NT2/D1 (cell line): ENCODE measurements around the gene ZFP36L1.
A peak's percentile ranks its signal among the peaks of the same experiment; 100 is the strongest.

Experiments used
- DNase-seq: peaks from one replicate; pipeline ENCODE4 v3.0.0-alpha.2; 2011; ENCODE audit warnings: low read depth, low spot score
- H3K27me3 ChIP-seq: 2 replicates; pipeline ENCODE4 v1.6.0; 2011; ENCODE audit warnings: mild to moderate bottlenecking; ENCODE audit not compliant: insufficient read length, insufficient read depth
- H3K36me3 ChIP-seq: 2 replicates; pipeline ENCODE4 v1.6.1; 2011; ENCODE audit warnings: mild to moderate bottlenecking, low read length, mixed read lengths; ENCODE audit not compliant: insufficient read depth, insufficient read length
- H3K4me1 ChIP-seq: 2 replicates; pipeline ENCODE4 v1.5.1; 2011; ENCODE audit not compliant: insufficient read depth, insufficient read length
- H3K4me3 ChIP-seq: 2 replicates; pipeline ENCODE4 v1.5.1; 2011; ENCODE audit warnings: low read depth; ENCODE audit not compliant: insufficient read length
- H3K9ac ChIP-seq: 2 replicates; pipeline ENCODE4 v1.6.0; 2011; ENCODE audit warnings: low read depth; ENCODE audit not compliant: insufficient read length
- H3K9me3 ChIP-seq: 2 replicates; pipeline ENCODE4 v1.5.1; 2011; ENCODE audit warnings: mild to moderate bottlenecking, low read length; ENCODE audit not compliant: insufficient read depth
- SUZ12 ChIP-seq: IDR thresholded peaks from 2 replicates; pipeline ENCODE4 v1.6.1; 2011; ENCODE audit not compliant: insufficient read length, insufficient read depth; ENCODE audit errors: extremely low read depth
- YY1 ChIP-seq: IDR thresholded peaks from 2 replicates; pipeline ENCODE4 v1.6.1; 2011; ENCODE audit not compliant: insufficient read length, insufficient read depth
- ZNF274 ChIP-seq: IDR thresholded peaks from 2 replicates; pipeline ENCODE4 v1.6.1; 2011; ENCODE audit warnings: mild to moderate bottlenecking, low read depth, low read length

Gene ZFP36L1, protein sequence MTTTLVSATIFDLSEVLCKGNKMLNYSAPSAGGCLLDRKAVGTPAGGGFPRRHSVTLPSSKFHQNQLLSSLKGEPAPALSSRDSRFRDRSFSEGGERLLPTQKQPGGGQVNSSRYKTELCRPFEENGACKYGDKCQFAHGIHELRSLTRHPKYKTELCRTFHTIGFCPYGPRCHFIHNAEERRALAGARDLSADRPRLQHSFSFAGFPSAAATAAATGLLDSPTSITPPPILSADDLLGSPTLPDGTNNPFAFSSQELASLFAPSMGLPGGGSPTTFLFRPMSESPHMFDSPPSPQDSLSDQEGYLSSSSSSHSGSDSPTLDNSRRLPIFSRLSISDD

DNA sequence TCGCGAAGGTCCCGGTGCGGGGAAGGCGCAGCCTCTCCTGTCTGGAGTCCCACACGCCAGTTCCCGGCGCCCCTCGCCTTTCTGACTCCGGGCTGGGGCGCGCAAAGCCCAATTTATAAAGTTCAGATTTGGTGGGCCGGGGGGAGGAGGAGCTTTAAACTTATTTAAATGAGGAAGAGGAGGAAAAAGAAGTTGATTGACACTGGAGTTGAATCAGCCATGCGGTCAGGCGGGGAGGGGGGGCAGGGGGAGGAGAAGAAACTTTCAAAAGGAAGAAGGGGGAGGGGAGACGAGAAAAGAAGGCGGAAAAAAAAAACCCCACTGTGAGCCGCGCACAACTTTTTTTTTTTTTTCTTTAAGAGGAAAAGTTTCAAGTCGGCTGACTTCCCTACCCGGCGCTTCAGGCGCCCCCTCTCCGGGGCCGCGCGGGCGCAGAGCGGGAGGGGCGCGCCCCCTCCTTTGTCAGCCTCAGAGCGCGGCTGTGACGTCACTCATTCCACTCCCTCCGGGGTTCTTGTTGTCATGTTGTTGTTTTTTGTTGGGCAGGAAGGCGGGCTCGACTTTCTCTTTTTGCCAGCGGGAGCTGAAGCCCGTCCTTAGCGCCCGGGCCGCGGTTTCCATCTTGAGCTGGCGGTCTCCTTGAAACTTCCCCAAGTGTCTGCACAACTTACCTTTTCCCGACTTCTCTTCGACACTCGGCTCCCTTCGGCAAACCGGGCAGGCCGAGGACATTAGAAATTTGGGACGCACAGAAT is at the start of gene ZFP36L1:
ZFP36L1 (minus strand) TSS at position 89 of the 755 bp plus-strand sequence. CDS start 129 bp downstream, outside the sequence.
- DNase-seq = peak; percentile 85

DNA sequence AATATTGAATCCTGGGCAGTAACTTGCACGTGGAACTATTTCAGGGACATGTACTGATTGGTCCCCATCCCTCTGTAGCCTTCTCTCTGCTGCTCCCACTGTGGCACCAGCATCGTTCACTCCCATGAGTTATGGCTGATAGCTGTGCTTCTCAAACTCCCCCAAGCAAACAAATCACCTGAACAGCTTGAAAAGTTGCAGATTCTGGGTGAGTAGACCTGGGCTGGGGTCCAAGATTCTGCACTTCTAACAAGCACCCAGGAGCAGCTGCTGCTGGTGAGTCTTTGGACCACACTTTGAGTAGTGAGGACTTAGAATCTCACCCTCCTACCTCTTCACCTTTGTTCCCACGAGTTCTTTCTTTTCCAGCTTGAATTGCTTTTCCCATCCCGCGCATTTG is 49.4 kb upstream of the ZFP36L1 start:
- Histone ChIP-seq H3K27me3 (peaks cover 8% of the 10 kb centered on the region), H3K4me3 (no peak overlapping the region), H3K4me1 (no peaks in the 10 kb centered on the region), H3K36me3 (no peaks in the 10 kb centered on the region), H3K9ac (no peak overlapping the region), H3K9me3 (no peaks in the 10 kb centered on the region)
- TF ChIP-seq SUZ12 = no peak
- no peak for TF ChIP-seq ZNF274
- TF ChIP-seq YY1 = no peak
- no peak for DNase-seq

More for the DNA sequence above, at the start of gene ZFP36L1:
- Histone ChIP-seq H3K4me1 (peaks cover 6% of the 10 kb centered on the region), H3K27me3 (no peaks in the 10 kb centered on the region), H3K9ac (peak within 1 kb of the TSS; percentile 94), H3K4me3 (peak within 1 kb of the TSS; percentile 95), H3K36me3 (peaks cover 37% of the 10 kb centered on the region), H3K9me3 (no peaks in the 10 kb centered on the region)
- TF ChIP-seq SUZ12 = no peak
- no peak for TF ChIP-seq ZNF274
- no peak for TF ChIP-seq YY1

DNA sequence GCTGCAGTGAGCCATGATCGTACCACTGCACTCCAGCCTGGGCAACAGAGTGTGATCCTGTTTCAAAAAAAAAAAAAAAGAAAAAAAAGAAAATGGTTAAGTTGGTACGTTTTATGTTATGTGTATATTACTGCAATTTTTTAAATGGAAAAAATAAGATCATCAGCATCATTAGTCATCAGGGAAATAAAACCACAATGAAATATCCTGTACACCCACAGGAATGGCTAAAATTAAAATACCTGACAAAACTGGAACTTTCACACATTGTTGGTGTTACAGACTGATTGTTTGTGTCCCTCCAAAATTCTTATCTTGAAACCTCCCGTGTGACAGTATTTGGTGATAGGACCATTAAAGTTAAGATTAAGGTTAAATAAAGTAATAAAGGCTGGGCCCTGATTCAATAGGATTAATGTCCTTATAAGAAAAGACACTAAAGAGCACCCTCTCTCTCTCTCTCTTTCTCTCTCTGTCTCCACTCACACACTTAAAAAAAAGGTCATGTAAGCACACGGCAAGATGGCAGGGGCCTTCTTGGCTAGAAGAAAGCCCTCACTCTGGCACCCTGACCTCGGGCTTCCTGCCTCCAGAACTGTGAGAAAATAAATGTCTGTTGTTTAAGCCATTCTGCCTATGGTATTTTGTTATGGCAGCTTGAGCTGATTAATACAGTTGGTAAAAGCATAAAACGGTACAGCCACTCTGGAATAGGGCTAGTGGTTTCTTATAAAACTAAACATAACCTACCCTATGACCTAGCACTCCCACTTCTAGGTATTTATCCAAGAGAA is 48.3 kb upstream of the ZFP36L1 start:
- peaks cover 2% of the 10 kb centered on the region; the same call in 1 of the 2 replicates for H3K9me3 ChIP-seq
- H3K4me1 ChIP-seq = no peaks in the 10 kb centered on the region
- no peaks in the 10 kb centered on the region for H3K36me3 ChIP-seq
- no peak overlapping the region for H3K4me3 ChIP-seq
- DNase-seq = no peak
- TF ChIP-seq SUZ12 (no peak), YY1 (no peak), ZNF274 (no peak)
- peaks cover 8% of the 10 kb centered on the region for H3K27me3 ChIP-seq
- no peak overlapping the region for H3K9ac ChIP-seq

DNA sequence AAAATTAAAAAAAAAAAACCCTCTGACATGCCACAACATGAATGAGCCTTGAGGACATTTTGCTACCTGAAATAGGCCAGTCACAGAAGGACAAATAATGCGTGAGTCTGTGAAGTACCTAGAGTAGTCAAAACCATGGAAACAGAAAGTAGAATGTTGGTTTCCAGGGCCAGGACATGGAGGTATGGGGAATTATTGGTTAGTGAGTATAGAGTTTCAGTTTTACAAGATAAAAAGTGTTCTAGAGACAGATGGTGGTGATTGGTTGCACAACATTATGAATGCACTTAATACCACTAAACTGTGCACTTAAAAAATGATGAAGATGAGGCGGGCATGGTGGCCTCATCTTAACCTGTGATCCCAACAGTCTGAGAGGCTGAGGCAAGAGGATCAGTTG is 47.6 kb upstream of the ZFP36L1 start:
- peaks cover 8% of the 10 kb centered on the region for H3K27me3 ChIP-seq
- H3K36me3 ChIP-seq = no peaks in the 10 kb centered on the region
- peaks cover 10% of the 10 kb centered on the region; the same call in 1 of the 2 replicates for H3K9me3 ChIP-seq
- DNase-seq = no peak
- TF ChIP-seq ZNF274 = no peak
- no peak for TF ChIP-seq YY1
- H3K9ac ChIP-seq = no peak overlapping the region
- no peaks in the 10 kb centered on the region for H3K4me1 ChIP-seq
- no peak overlapping the region for H3K4me3 ChIP-seq

DNA sequence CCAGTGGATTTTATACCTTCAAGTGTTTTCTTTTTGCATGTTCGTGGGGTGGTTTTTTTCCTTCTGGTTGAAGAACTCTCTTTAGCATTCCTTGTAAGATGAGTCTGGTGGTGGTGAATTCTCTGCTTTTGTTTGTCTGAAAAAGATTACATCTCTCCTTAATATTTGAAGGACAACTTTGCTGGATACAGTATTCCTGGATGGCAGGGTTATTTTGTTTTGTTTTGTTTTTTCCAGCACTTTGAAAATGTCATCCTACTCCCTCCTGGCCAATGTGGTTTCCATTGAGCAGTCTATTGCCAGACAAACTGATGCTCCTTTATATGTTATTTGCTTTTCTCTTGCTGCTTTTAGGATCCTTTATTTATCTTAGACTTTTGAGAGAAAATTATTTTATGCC is 43.2 kb upstream of the ZFP36L1 start:
- no peak overlapping the region for H3K4me3 ChIP-seq
- no peaks in the 10 kb centered on the region for H3K27me3 ChIP-seq
- H3K4me1 ChIP-seq = no peaks in the 10 kb centered on the region
- H3K36me3 ChIP-seq = no peaks in the 10 kb centered on the region
- peaks cover 11% of the 10 kb centered on the region; the same call in 1 of the 2 replicates for H3K9me3 ChIP-seq
- no peak overlapping the region for H3K9ac ChIP-seq
- TF ChIP-seq YY1 = no peak
- no peak for TF ChIP-seq ZNF274
- TF ChIP-seq SUZ12 = no peak
- no peak for DNase-seq

DNA sequence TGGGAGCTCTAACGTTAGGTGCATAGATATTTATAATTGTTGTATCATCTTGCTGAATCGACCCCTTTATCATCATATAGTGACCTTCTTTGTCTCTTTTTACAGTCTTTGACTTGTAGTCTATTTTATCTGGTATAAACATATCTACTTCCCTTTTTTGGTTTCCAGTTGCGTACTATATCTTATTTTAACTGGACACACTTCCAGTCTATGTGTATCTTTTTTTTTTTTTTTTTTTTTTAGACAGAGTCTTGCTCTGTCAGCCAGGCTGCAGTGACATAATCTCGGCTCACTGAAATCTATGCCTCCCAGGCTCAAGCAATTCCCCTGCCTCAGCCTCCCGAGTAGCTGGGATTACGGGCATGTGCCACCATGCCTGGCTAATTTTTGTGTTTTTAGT is 41.9 kb upstream of the ZFP36L1 start:
- Histone ChIP-seq H3K4me1 (no peaks in the 10 kb centered on the region), H3K9ac (no peak overlapping the region), H3K27me3 (no peaks in the 10 kb centered on the region), H3K36me3 (no peaks in the 10 kb centered on the region), H3K4me3 (no peak overlapping the region), H3K9me3 (peaks cover 11% of the 10 kb centered on the region; the same call in 1 of the 2 replicates)
- no peak for DNase-seq
- no peak for TF ChIP-seq ZNF274
- TF ChIP-seq YY1 = no peak
- TF ChIP-seq SUZ12 = no peak
